ENCODE results near the gene RHNO1.

DNA sequence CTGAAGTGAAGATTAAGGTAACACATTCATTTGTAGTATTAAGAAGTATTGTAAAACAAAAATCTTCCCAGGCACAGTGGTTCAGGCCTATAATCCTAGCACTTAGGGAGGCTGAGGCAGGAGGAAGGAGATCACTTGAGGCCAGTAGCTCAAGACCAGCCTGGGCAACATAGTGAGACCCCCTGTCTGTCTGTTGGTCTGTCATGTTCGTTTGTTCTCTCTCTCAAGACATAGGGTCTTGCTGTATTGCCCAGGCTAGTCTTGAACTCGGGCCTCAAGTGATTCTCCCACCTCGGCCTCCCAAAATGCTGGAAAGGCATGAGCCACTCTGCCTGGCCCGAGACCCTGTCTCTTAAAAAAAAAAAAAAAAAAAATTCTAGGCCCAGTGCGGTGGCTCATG, 20.4 kb downstream of the RHNO1 start:
- TF ChIP-seq, protein P1, sequence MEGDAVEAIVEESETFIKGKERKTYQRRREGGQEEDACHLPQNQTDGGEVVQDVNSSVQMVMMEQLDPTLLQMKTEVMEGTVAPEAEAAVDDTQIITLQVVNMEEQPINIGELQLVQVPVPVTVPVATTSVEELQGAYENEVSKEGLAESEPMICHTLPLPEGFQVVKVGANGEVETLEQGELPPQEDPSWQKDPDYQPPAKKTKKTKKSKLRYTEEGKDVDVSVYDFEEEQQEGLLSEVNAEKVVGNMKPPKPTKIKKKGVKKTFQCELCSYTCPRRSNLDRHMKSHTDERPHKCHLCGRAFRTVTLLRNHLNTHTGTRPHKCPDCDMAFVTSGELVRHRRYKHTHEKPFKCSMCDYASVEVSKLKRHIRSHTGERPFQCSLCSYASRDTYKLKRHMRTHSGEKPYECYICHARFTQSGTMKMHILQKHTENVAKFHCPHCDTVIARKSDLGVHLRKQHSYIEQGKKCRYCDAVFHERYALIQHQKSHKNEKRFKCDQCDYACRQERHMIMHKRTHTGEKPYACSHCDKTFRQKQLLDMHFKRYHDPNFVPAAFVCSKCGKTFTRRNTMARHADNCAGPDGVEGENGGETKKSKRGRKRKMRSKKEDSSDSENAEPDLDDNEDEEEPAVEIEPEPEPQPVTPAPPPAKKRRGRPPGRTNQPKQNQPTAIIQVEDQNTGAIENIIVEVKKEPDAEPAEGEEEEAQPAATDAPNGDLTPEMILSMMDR (conservative IDR thresholded peaks at IDR 0.05; ENCODE audit: low read depth, low read length) = no peak
- TF ChIP-seq POLR2A (IDR thresholded peaks at IDR 0.05; ENCODE audit: low read depth, low read length) = no peak
- TF ChIP-seq BHLHE40 (IDR thresholded peaks at IDR 0.05; ENCODE audit: low read depth, low read length) = no peak
- TF ChIP-seq MAZ (IDR thresholded peaks at IDR 0.05; ENCODE audit: borderline replicate concordance, low read depth, low read length) = no peak
- no peak for TF ChIP-seq MXI1 (IDR thresholded peaks at IDR 0.05; ENCODE audit: borderline replicate concordance, low read depth, low read length)
- TF ChIP-seq CEBPB (IDR thresholded peaks at IDR 0.05; ENCODE audit: low read depth, low read length) = no peak
- no peak for TF ChIP-seq RFX5 (IDR thresholded peaks at IDR 0.05; ENCODE audit: low read depth, low read length)
- TF ChIP-seq, protein P2, sequence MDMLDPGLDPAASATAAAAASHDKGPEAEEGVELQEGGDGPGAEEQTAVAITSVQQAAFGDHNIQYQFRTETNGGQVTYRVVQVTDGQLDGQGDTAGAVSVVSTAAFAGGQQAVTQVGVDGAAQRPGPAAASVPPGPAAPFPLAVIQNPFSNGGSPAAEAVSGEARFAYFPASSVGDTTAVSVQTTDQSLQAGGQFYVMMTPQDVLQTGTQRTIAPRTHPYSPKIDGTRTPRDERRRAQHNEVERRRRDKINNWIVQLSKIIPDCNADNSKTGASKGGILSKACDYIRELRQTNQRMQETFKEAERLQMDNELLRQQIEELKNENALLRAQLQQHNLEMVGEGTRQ (IDR thresholded peaks at IDR 0.05; ENCODE audit: low read depth, low read length) = no peak
- TF ChIP-seq SMC3 (IDR thresholded peaks at IDR 0.05; ENCODE audit: low read depth, low read length) = no peak
- TF ChIP-seq RAD21 (IDR thresholded peaks at IDR 0.05; ENCODE audit: low read length) = no peak
- no peak for TF ChIP-seq NFE2L2 (IDR thresholded peaks at IDR 0.05; ENCODE audit: low read depth, low read length)

Measured in IMR-90 (cell line).